HG02981 (cell line): Measurements from ENCODE around the gene SSR4.
"Not testable (repeated sequence)": the region's sequence is repeated elsewhere in the genome, so short reads cannot be mapped to it uniquely, and the experiment has no call there.

ENCODE experiments used
- ATAC-seq: cut with Tn5 transposase; IDR thresholded peaks from one replicate; pipeline ENCODE4 v1.9.1; 2021; ENCODE audit warnings: mild to moderate bottlenecking, moderate library complexity; ENCODE audit not compliant: unreplicated experiment

SSR4 gene

DNA sequence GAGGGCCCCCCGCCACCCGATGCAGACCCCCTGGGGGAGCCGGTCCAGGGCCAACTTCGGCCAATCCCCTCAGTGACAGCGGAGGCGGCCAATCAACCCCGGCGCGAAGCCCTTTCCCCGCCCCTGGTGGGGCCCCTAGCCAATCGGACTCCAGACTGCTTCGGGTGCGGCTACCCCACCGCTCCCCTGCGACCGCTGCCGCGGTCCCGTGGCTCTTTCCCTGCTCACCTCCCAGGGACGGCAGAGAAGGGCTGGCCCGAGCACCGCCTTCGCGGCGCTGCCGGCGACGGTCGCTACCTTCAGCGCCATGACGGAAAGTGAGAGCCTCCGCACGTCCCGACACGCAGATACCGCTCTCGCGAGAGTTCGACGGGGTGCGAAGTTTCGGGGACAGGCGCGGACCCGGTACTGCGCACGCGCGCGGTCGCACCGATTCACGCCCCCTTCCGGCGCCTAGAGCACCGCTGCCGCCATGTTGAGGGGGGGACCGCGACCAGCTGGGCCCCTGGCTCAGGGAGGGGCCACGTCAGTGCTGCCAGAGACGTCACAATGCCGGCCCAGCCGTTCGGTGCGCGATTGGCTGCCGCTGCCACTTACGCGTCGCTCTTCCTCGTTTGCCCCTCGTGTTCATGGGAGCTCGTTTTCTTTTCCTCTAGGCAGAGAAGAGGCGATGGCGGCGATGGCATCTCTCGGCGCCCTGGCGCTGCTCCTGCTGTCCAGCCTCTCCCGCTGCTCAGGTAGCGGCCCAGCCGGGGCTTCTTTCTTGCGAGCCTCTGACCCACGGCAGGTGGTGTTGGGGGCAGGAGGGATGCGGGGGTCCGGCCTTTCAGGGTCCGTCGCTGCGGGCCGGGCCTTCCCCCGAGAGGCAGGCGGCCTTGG, at the start of gene SSR4, which contains the start of gene IDH3G:
SSR4 (plus strand) TSS at position 651 of the 879 bp plus-strand sequence; CDS start at position 671, 20 bp downstream.
IDH3G (minus strand) TSS at position 358 of the 879 bp plus-strand sequence; CDS start at position 309, 49 bp downstream.
- ATAC-seq = peak; percentile 93

DNA sequence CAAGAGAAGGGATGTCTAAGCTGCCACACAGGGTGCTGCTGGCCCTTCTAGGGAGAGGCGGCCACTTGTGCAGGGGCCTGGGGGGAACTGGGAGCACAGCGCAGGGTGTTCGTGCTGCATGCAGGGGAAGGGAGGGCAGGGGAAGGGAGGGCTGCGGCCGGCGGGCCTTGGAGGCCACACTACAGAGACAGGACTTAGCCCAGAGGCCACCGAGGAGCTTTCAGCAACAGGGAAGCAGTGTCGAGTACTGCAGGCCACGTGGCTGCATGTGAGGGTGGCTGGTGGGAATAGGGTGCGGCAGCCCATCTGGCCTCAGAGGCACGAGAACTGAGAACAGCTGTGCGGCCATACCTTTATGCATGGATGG, 49.4 kb upstream of the SSR4 start:
- ATAC-seq = not testable (repeated sequence)

DNA sequence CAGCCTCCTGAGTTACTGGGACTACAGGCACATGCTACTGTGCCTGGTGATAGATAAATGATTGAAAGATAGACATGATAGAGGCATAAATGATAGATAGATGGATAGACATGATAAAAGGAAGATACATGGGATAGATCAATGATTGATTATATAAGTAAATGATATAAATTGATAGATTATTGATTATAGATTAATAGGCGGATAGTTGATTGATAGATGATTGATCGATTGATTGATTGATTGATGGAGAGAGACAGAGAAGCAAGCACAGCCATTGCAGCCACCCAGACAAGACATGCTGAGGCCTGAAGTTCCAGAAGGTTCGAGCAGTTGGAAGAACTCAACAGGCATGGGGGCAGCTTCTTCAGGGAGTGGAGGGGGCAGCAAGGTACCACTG, 48.1 kb upstream of the SSR4 start:
- ATAC-seq = no peak

DNA sequence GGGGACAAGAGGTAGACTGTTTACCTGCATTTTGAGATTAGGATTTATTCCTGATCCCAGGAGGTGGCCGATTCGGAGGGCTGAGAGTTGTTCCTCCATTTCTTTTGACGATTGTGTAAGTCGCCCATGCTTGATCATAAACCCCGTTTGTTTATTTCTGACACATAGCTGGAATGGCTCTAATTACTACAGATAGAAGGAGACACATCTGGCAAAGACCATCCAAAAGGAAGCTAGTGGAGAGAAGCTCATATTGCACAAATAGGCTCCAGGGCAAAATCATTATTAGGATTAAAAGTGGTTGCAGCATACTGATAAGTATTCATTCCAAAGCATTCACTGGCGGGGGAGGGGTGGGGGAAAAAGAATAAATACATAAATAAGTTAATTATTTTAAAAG, 47.5 kb upstream of the SSR4 start:
- not testable (repeated sequence) for ATAC-seq

DNA sequence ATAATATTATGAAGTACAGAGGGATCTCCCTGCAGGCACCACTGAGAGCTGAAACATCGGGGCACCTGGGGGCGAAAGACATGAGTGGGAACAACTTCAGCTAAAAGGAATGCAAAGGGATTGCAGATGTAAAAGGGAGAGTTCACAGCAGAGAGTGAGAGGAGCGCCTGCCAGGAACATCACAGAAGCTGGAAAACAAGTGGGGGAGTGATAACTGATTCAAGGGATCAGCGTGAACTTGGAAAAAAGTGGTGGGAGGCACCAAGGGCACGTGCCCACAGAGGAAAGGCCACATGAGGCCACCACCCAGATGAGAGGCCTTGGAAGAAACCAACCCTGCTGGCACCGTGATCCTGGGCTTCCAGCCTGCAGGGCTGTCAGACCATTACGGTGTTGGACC, 45.5 kb upstream of the SSR4 start:
- not testable (repeated sequence) for ATAC-seq

DNA sequence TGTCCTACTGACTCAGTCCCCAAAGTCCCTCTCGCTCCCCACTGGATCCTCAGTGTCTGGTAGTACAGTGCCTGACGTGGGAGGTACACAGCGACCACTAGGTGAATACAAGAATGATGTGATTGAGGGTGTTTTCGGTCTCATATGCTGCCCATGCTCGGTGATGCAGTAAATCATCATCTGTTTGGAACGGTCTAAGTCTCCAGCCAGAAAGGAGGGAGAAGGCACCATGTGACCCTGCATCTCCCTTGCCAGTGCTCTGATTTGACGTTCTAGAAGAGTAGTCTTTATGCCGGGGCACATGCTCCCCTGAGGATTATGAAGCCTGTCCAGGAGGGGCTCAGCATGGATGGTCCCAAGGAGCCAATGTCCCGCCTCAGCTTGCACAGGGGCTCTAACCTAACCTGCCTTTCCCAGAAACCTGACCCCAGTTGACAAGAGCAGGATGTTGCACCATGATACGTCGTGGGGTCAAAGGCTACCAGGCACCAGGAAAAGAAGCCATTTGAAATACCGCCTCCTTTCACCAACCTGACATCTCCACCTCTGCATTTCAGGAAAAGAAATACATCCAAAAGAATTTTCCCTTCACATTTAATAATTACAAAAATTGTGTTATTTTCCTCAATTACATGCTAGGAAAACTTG, 44.2 kb upstream of the SSR4 start:
- ATAC-seq = no peak

DNA sequence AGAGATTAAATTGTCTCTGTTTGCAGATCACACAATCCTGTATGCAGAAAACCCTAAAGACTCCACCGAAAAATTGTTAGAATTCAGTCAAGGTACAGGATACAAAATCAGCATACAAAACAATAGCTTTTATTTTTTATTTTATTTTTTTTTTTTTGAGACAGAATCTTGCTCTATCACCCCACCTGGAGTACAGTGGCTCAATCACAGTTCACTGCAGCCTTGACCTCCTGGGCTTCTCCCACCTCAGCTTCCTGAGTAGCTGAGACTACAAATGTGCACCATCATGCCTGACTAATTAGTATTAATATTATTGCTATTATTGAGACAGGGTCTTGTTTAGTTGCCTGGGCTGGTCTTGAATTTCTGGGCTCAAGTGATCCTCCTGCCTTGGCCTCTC, 39.3 kb upstream of the SSR4 start:
- ATAC-seq = no peak

DNA sequence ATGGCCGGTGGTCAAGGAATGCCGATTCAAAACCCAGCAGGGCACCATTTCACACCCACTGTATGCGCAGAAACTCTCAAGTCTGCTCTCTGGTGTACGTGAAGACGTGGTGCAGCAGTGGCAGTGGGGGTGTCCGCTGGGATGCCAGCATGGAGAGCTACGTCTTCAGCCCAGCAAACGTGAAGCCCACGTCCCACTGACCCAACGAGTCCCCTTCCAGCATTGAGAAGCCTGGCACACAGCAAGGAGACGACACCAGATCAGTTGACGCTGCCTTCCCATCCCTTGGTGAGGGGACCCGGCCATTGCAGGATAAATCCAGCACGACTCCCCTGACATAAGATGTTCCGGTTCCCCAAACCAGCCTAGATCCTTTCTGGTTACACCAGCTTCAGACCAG, 32.6 kb upstream of the SSR4 start:
- no peak for ATAC-seq

DNA sequence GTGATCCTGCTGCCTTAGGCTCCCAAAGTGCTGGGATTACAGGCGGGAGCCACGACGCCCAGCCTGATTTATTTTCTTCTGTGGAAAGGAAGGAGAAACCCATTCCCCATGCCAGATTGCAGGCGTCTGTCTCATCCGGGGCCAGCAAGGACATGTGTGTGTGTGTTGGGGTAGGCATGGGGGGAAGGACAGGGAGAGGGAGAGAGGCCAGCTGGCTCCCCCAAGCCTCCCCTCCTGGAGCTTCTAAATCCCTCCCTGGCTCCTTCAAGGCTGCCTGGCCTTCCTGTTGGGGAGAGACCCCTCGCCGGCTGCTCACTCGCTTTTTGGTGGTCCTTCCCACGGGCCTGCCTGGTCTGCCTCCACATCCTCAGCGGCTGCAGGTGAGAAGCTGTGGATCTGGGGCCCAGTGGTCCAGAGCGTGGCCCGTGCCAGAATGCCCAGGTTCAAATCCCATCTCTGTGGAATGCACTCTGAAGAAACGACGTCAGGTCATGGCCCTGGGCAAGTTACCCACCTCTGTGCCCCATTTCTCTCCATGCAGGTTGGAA, 31.8 kb upstream of the SSR4 start:
- no peak for ATAC-seq

DNA sequence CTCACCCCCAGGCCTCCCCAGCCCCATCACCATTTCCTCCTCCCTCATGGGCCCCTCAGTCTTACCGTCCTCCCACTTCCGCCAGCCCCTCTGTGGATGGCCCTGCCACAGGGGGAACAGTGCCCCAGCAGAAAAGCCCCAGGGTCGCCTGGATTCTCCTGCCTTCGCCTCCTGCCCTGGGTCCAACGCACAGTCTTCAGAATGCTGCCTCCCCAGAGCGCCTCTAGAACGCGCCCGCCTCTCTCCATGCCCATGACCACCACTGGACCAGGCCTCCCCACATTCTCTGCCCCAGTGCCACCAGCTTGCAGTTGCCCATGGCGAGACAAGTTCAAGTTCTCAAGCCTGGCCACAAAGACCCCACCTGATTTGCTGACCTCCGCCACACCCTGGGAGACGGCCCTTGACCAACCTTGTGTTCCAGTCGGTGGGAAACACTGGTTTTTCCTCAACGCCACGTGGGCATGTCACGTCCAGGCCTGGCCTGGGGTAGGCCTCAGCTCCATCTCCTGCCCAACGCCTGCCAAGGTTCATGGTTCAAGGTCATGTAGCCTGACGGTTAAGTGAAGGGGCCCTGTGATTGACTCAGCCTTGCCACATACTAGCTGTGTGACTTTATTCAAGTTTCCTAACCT, 31.1 kb upstream of the SSR4 start:
- ATAC-seq = no peak

DNA sequence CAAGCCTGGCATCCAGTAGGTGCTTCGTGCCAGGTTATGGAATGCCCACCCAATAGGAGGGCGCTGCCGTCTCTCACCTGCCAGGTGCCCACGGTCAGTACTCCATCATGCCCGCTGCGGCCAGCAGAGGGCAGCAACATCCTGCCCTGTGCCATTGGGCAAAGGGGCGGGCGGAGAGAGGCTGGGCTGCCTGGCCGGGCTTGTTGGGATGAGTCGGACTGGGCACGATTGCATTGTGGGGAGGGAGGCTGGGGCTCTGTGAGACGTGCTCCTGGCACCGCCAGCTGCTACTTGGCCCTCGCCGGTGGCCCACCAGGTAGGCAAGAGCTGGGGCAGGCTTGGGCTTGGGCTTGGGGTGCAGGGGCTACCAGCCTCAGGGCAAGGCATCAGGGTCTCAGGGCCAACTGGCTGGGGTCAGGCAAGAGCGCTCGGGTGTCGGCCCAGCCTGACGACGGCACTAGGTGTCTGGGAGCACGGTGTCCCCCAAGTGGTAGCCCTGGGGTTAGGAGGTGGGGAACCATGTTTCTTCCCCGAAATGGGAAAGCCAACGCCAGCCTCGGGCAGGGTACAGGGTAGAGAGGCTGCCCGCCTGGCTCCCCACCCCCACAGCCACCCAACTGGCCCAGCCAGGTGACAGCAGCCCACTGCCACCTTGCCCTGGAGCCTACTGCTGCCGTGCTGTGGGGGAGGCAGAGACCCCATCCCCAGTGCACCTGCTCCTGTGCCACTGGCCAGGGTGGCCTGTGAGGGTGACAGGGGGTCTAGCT, 30.3 kb upstream of the SSR4 start, which contains the start of gene PLXNB3:
PLXNB3 (plus strand) TSS at position 261 of the 767 bp plus-strand sequence. CDS start 1,287 bp downstream, outside the sequence.
- no peak for ATAC-seq

DNA sequence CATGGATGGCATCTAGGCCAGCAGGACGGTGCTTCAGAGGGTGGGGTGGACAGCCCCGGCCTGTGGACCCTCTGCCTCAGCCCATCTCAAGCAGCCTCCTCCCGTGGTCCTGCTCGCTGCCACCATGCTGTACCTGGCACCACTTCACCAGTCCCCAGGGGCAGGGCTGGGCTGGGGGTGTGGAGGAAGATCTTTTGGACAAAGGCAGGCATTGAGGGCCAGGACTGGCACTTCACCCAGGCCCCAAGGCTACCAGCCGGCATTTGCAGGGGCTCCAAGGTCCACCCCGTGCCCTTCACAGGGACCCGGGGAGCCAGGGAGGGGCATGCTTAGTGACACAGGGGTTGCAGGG, 29.7 kb upstream of the SSR4 start:
- ATAC-seq = no peak

DNA sequence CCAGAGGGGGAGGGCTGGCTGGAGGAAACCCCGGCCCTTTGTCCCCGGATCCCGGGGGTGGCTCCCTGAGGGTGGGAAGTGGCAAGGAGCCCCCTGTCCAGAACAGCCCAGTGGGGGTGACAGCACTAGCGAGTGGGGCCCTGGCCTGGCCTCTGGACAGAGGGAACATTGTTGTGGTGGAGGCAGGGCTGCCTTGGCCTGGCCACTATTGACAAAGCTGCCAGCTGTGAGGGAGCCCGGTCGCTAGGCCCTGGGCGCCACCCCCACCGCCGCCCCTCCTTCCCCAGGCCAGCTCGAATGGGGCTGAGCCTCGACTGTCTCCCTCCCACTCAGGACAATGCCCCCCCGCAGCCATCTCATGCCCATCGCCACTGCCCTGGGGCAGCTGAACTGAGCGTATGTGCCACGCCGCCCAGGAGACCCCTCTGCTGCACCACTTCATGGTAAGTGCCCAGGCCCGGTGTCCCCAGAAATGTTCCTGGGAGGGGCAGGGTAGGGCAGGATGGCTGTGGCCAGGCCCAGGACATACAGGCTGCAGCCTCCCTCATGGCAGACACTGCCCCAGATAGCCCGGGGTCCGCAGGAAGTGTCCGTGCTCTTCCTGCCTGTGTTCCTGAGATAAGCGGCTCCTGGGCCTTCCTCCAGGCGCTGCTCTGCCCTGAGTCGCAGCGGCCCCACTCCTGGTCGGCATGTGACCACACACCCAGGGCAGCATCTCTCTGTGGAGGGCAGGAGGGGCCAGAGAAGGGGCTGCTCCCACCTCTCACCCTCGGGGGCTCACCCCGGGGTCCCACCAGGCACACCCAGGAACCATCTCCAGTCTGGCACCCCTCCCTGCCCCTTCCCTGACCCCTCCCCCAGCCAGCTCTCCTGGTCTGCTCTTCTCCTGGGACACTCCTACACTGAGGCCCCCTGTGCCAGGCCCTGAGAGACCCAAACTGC, 29.1 kb upstream of the SSR4 start:
- no peak for ATAC-seq

DNA sequence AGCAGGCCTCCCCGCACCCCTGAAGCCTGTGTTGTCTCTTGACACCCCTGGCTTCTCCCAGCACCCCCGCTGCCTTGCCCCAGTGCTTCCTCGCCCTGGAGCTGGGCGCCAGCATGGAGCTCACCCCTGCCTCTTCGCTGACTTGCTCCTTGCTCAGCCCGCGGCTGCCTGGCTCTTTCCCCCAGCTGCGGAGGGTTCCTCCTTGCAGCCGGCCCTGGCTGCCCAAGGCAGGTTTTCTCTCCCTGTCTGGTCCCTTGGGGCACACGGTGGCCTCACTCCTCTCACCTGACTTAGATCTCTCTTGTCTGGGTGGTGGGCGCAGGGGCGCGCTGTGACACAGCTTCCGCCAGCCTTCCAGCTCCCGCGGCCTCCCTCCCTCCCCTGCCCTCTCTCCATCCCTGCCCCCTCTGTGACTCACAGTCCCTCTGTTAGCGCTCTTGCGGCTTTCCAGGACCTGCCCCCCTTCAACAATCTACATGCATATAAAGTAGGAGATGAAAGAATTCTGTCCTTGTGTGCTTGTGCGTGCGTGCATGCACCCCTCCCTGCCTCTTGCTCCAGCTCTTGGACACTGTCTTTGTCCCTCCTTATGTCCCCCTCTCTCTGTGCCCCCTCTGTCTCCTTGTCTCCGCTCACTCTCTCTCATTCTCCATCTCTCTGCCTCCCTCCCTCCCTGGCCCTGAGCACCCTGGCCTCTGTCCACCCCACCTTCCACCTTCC, 28.2 kb upstream of the SSR4 start:
- ATAC-seq = no peak

DNA sequence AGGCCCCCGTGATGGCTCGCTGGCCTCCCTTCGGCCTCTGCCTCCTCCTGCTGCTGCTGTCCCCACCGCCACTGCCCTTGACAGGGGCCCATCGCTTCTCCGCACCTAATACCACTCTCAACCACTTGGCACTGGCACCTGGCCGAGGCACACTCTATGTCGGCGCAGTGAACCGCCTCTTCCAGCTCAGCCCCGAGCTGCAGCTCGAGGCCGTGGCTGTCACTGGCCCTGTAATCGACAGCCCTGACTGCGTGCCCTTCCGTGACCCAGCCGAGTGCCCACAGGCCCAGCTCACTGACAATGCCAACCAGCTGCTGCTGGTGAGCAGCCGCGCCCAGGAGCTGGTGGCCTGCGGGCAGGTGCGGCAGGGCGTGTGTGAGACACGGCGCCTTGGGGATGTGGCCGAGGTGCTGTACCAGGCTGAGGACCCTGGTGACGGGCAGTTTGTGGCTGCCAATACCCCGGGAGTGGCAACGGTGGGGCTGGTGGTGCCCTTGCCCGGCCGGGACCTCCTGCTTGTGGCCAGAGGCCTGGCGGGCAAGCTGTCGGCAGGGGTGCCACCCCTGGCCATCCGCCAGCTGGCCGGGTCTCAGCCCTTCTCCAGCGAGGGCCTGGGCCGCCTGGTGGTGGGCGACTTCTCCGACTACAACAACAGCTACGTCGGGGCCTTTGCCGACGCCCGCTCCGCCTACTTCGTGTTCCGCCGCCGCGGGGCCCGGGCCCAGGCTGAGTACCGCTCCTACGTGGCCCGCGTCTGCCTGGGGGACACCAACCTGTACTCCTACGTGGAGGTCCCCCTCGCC, 27.4 kb upstream of the SSR4 start:
- no peak for ATAC-seq

DNA sequence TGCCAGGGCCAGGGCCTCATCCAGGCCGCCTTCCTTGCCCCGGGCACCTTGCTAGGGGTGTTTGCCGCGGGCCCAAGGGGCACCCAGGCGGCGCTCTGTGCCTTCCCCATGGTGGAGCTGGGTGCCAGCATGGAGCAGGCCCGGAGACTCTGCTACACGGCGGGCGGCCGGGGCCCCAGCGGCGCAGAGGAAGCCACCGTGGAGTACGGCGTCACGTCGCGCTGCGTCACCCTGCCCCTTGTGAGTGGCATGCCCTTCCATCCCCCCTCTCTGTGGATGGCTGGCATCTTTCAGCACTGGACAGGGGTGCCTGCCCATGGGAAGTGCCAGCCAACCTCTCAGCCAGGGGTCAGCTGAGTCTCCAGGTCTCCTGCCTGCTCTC, 26.8 kb upstream of the SSR4 start:
- ATAC-seq = no peak

DNA sequence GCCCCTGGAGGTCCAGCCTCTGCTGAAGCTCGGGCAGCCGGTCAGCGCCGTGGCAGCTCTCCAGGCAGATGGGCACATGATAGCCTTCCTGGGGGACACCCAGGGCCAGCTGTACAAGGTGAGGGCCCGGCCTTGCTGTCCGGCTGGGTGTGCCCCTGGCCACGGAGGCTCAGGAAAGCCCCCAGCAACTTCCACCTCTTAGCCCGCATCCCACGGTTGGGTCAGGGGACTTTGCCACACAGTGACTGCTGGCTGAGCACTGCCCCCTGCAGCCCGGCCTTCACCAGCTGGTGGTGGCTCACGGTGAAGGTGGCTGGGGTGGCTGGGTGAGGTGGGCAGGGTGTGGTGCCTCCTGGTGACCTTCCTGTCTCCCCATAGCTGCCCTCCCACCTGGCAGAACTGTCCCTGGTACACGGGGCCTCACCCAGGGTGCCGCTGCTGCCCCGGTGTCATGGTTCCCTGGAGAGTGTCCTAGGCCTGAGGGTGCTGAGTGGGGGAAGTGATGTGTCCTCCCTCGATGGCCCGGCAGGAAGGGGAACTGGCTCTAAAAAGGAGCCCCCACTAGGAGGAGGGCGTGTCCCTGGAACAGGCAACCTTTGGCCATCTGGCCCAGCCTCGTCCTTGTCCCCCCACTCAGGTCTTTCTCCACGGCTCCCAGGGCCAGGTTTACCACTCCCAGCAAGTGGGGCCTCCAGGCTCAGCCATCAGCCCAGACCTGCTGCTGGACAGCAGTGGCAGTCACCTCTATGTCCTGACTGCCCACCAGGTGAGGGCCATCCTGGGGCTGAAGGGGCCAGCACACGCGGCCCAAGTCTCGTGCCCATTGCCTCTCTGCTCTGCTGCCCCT, 25.9 kb upstream of the SSR4 start:
- ATAC-seq = no peak
